NK-92 (cell line): ENCODE measurements around the gene WDR45.

ENCODE experiments used
- DNase-seq: peaks from one replicate; lab custom pipeline; 2025; ENCODE audit not compliant: unreplicated experiment; lab: John Stamatoyannopoulos, UW

The WDR45 gene

GRCh38 chrX:49053223-49054072 is 26.2 kb downstream of the WDR45 start:
- no peak for DNase-seq

DNA sequence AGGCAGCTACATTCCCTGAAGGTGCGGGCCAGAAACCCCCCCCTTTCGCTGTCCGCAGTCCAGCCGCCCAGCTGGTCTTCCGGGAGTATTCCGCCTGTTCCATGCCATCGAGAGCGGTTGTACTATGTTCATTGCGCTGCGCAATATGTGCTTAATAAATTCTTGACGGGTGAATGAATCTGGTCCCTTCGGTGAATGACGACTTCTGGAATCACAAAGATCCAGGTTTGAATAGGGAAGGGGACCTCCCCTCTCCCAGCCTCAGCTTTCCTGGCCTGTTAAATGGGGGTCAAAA is 35.8 kb downstream of the WDR45 start:
- DNase-seq: no peak

GRCh38 chrX:49043220-49043986 is 36.3 kb downstream of the WDR45 start, which contains the start of gene TFE3:
TFE3 (minus strand) TSS chrX:49043357; CDS start chrX:49043226, 131 bp downstream.
- DNase-seq: peak; percentile 49

DNA sequence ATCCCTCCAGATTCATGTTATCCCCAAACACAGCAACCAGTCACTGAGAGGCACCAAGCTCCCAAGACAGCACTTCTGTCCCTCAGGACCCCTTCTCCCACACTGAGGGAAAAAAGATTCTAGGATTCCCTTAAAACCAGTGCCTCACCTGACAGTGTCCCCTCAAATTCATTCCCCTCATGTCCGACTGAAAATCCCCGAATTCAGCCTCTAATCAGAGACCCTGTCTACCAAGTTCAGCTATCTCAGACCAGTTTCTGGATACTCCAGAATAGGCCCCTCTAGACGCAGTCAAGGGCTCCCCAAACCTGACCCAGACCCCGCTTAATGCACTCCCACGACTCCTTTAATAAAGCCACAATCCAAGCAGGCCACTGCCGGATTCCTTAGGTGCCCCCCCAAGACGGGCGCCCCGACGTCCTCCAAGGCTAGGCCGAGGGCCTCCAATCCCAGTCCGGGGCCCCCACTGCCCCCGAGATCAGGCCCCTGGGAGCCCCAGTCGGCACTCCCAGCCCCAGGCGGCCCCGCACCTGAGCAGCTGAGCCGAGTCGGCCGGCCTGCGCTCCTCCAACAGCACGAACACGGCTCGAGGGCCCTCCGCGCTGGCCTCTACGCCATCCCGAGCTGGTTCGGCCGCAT is 37.0 kb downstream of the WDR45 start:
- DNase-seq: no peak

GRCh38 chrX:49041744-49042580 is 37.7 kb downstream of the WDR45 start:
- DNase-seq: no peak

DNA sequence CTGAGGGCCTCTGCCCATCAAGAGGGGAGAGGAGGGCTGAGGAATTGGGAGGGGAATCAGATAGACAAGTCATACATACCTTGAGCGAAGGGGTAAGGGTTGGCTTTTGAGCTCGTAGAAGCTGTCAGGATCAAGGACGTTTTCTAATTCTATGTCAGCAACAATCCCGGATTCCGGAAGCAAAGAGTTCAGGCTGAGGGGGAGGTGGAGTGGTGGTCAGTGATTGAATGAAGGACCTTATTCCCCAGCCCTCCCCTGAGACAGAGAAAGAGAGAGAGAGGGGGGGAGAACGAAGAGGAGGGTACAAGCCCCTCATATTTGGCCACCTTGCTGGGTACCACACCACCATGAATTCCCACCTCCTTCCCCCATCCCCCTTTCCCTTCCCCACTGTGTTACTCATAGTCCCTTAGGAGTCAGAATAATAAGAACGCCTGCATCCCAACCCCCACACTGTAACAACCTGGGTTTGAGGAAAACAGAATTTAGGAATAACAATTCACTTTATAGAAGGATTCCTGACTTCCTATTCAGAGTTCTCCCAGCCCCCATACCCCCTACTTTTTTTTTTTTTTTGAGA is 39.2 kb downstream of the WDR45 start:
- DNase-seq: no peak

GRCh38 chrX:49039598-49040375 is 39.9 kb downstream of the WDR45 start:
- DNase-seq: no peak

- no peak for DNase-seq
Measured at GRCh38 chrX:49037883-49038475, 41.7 kb downstream of the WDR45 start.

GRCh38 chrX:49030283-49030682 is 49.4 kb downstream of the WDR45 start:
- DNase-seq: no peak

- no peak for DNase-seq
Measured at GRCh38 chrX:49029876-49030275, 49.8 kb downstream of the WDR45 start.
